Gastroesophageal sphincter (tissue), 4 donors: ENCODE measurements around the gene ZNF562. TPM values are rescaled to one million over a fixed set of nuclear protein-coding genes. Genes with fewer than 3 reads are reported as not detected.
A peak's percentile ranks its signal among the peaks of the same experiment; 100 is the strongest.
"Not testable (repeated sequence)": the region's sequence is repeated elsewhere in the genome, so short reads cannot be mapped to it uniquely, and the experiment has no call there.

ENCODE experiments used
- ATAC-seq: fragments of 150-250 bp; one replicate; pipeline ENCODE4 v1.9.1; 2016; ENCODE audit warnings: mild to moderate bottlenecking, moderate library complexity
- H3K27ac ChIP-seq, 4 donors: fragments of 200-600 bp; sonication (generic) in 3 of 4; 1 replicate in 3 of 4; 2 replicates in 1 of 4; pipeline ENCODE4 v1.5.1; 2016 to 2019
- H3K27me3 ChIP-seq: fragments of 200-600 bp; sonication (generic); one replicate; pipeline ENCODE4 v1.5.1; 2019
- H3K36me3 ChIP-seq, 2 donors: fragments of 200-600 bp; sonication (generic); one replicate each; pipeline ENCODE4 v1.5.1; 2019; ENCODE audit warnings: control low read depth in 1 of 2
- H3K4me1 ChIP-seq, 3 donors: fragments of 200-600 bp; sonication (generic); 1 replicate in 2 of 3; 2 replicates in 1 of 3; pipeline ENCODE4 v1.5.1; 2016 to 2019; ENCODE audit warnings: control low read depth in 2 of 3
- H3K4me3 ChIP-seq, 2 donors: fragments of 200-600 bp; sonication (generic); one replicate each; pipeline ENCODE4 v1.5.1; 2019; ENCODE audit warnings: mild to moderate bottlenecking in 1 of 2, moderate library complexity in 1 of 2
- H3K9me3 ChIP-seq, 3 donors: fragments of 200-600 bp; sonication (generic); one replicate each; pipeline ENCODE4 v1.5.1; 2017 to 2019; ENCODE audit warnings: control low read depth in 2 of 3
- EP300 ChIP-seq: sonication (generic); formaldehyde crosslinking; IDR thresholded peaks from one replicate; pipeline ENCODE4 v1.6.1; 2017; ENCODE audit warnings: antibody characterized with exemption, mild to moderate bottlenecking
- POLR2A ChIP-seq, 2 donors: fragments of 450-650 bp; IDR thresholded peaks; one replicate each; pipeline ENCODE4 v1.6.1; 2017; ENCODE audit warnings: antibody characterized with exemption in 2 of 2, mild to moderate bottlenecking in 2 of 2, moderate library complexity in 1 of 2
- POLR2AphosphoS5 ChIP-seq: sonication (generic); formaldehyde crosslinking; IDR thresholded peaks from one replicate; pipeline ENCODE4 v1.6.1; 2017; ENCODE audit warnings: antibody characterized with exemption
- WGBS, 2 donors: methylation state at CpG; one replicate each; pipeline ENCODE4 v1.1.5; 2018; ENCODE audit warnings: low coverage in 1 of 2; 5-methylcytosine and 5-hydroxymethylcytosine counted together
- total RNA-seq, 4 donors: library from RNA; depleted of rRNA; stranded (reverse); fragments of >200 nt; gene quantifications; one replicate each; pipeline ENCODE4 v1.1.0, GENCODE V29; 2016
- TF ChIP-seq, protein P1 (sequence below), 4 experiments: fragments of 200-600 bp in 2 of 4; fragments of 450-650 bp in 2 of 4; sonication (generic) in 1 of 4; IDR thresholded peaks; one replicate each; pipeline ENCODE4 v1.5.1; 2017 to 2019; ENCODE audit warnings: antibody characterized with exemption in 4 of 4, mild to moderate bottlenecking in 2 of 4, moderate library complexity in 2 of 4

The ZNF562 gene
- total RNA-seq, 4 donors from 2014 or later: 26.9 to 35.9 (median 30.5) TPM

DNA sequence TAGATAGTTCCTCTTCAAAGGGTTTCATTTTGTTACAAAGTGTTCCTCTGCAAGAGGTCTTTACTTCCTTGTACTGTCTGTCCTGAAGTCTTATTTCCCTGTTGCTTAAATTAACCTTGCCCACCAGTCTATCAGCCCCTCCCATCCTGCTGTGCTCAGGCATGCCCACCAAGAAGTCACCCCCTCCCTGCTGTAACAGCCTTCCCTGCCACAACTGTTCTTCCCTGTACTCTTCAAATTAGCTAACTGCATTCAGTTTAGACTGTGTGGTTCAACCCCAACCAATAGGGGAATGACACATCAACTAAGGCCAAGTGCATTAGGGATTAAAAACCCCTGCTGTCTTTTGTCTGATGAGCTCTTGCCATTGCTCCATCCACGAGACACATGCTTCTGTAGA lies 34.4 kb upstream of the ZNF562 start:
- H3K27me3 ChIP-seq: peaks cover 13% of the 10 kb centered on the region
- no peak overlapping the region for H3K4me3 ChIP-seq
- no peak overlapping the region for H3K27ac ChIP-seq
- peak; percentile 62 for ATAC-seq
- WGBS, 2 donors: 8 to 17% methylated on average over 1 of the region's 1 CpG
- H3K4me1 ChIP-seq: no peaks in the 10 kb centered on the region
- no peaks in the 10 kb centered on the region for H3K36me3 ChIP-seq
- H3K9me3 ChIP-seq: peaks cover 0 to 30% (median 0%) of the 10 kb centered on the region in 3 donors
- TF ChIP-seq POLR2A (IDR thresholded peaks at IDR 0.05) (no peak), POLR2AphosphoS5 (no peak), EP300 (no peak)
- TF ChIP-seq, protein P1, sequence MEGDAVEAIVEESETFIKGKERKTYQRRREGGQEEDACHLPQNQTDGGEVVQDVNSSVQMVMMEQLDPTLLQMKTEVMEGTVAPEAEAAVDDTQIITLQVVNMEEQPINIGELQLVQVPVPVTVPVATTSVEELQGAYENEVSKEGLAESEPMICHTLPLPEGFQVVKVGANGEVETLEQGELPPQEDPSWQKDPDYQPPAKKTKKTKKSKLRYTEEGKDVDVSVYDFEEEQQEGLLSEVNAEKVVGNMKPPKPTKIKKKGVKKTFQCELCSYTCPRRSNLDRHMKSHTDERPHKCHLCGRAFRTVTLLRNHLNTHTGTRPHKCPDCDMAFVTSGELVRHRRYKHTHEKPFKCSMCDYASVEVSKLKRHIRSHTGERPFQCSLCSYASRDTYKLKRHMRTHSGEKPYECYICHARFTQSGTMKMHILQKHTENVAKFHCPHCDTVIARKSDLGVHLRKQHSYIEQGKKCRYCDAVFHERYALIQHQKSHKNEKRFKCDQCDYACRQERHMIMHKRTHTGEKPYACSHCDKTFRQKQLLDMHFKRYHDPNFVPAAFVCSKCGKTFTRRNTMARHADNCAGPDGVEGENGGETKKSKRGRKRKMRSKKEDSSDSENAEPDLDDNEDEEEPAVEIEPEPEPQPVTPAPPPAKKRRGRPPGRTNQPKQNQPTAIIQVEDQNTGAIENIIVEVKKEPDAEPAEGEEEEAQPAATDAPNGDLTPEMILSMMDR (IDR thresholded peaks at IDR 0.05): no peak

DNA sequence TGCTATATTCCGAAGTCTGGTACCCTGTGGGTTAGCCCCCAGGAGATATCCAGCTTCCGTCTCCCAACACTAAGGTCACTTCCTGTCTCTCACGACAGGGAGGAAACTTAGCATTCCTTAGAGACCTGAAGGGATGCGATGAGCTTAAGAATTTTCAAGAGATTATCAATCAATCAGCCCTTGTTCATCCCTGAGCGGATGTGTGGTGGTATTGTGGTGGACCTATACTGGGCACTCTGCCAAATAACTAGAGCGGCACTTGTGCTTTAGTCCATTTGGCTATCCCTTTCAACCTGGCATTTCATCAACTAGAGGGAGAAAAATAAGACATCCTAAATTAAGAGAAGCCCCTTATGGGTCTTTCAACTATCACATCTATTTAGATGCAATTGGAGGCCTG lies 30.9 kb upstream of the ZNF562 start:
- 67 to 85% methylated on average over 4 to 6 of the region's 6 CpGs for WGBS, 2 donors
- Histone ChIP-seq H3K27ac (no peak overlapping the region), H3K36me3 (no peaks in the 10 kb centered on the region), H3K4me1 (no peaks in the 10 kb centered on the region), H3K4me3 (no peak overlapping the region), H3K27me3 (peaks cover 4% of the 10 kb centered on the region), H3K9me3 (peaks cover 0 to 9% (median 0%) of the 10 kb centered on the region in 3 donors)
- no peak for ATAC-seq
- TF ChIP-seq POLR2A (IDR thresholded peaks at IDR 0.05): no peak

DNA sequence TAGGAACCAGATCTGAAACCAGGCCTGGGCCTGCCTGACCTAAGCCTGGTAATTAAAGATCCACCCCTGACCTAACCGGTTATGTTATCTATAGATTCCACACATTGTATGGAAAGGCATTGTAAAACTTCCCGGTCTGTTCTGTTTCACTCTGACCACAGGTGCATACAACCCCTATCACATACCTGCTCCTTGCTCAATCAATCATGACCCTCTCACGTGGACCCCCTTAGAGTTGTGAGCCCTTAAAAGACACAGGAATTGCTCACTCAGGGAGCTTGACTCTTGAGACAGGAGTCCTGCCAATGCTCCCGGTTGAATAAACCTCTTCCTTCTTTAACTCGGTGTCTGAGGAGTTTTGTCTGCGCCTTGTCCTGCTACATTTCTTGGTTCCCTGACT lies 27.3 kb upstream of the ZNF562 start:
- Histone ChIP-seq H3K27me3 (no peaks in the 10 kb centered on the region), H3K27ac (no peak overlapping the region), H3K4me1 (no peaks in the 10 kb centered on the region), H3K4me3 (no peak overlapping the region), H3K36me3 (no peaks in the 10 kb centered on the region), H3K9me3 (no peaks in the 10 kb centered on the region)
- WGBS, 2 donors: 64 to 81% methylated on average over 3 to 6 of the region's 6 CpGs
- no peak for TF ChIP-seq POLR2AphosphoS5
- TF ChIP-seq, protein P1 (IDR thresholded peaks at IDR 0.05): no peak
- no peak for TF ChIP-seq POLR2A (IDR thresholded peaks at IDR 0.05)
- no peak for TF ChIP-seq EP300
- ATAC-seq: no peak

DNA sequence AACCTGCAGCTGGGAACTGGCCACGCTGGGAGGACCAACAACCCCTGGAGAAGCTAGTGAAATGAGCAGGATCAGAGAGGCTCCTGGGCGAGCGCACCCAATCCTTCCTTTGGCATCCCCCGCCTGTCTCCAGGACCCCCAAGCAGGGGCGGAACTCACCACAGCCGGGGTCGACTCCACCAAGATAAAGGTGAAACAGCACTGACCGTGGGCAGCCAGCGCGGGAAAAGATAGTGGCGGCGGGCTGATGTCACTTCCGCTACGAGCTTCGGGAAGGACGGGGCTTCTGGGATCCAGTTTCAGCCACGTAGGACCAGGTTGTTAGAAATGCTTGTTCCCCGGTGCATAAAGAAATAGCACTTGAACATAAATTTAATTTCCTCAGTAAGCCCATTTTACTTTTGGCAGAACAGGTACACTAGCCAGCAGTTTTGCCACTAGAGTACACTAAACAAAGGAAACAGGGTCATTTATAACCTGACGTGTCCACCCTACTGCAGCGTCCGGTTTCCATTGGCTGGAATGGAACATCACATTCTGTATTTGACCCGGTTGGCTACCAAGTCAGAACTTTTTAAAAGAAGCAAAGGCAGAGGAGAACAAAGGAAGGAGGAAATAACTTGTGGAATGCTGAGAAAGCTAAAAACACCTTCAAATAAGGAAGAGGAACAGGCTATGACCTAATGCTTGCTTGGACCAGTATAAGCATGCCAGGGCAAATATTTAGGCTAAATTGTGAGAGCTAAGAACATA lies 25.5 kb upstream of the ZNF562 start:
- 87 to 89% methylated on average over 5 to 13 of the region's 22 CpGs for WGBS, 2 donors
- H3K4me1 ChIP-seq: no peaks in the 10 kb centered on the region
- no peak overlapping the region for H3K27ac ChIP-seq
- H3K27me3 ChIP-seq: no peaks in the 10 kb centered on the region
- ATAC-seq: no peak
- H3K36me3 ChIP-seq: no peaks in the 10 kb centered on the region
- H3K4me3 ChIP-seq: no peak overlapping the region
- no peaks in the 10 kb centered on the region for H3K9me3 ChIP-seq
- TF ChIP-seq POLR2AphosphoS5 (no peak), POLR2A (IDR thresholded peaks at IDR 0.05) (no peak), EP300 (no peak)
- TF ChIP-seq, protein P1 (IDR thresholded peaks at IDR 0.05): no peak

DNA sequence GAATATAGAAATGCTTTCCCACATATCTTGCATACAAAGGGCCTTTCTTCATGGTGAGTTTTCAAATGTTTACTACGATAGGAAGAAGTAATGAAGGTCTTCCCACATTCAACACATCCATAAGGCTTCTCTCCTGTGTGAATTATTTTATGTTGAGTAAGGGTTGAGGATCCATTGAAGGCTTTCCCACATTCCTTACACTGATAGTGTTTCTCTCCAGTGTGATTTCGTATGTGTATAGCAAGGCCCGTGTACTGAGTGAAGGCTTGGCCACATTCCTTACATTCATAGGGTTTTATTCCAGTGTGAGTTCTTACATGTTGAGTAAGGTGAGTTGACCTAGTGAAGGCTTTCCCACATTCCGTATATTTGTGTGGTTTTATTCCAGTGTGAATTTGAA lies 15.4 kb upstream of the ZNF562 start:
- ATAC-seq, H3K27me3 ChIP-seq, H3K27ac ChIP-seq, H3K4me3 ChIP-seq, H3K4me1 ChIP-seq, H3K36me3 ChIP-seq: not testable (repeated sequence)
- peaks cover 0 to 23% (median 0%) of the 10 kb centered on the region in 3 donors for H3K9me3 ChIP-seq
- WGBS, 2 donors: 54 to 69% methylated on average over 2 to 4 of the region's 4 CpGs

DNA sequence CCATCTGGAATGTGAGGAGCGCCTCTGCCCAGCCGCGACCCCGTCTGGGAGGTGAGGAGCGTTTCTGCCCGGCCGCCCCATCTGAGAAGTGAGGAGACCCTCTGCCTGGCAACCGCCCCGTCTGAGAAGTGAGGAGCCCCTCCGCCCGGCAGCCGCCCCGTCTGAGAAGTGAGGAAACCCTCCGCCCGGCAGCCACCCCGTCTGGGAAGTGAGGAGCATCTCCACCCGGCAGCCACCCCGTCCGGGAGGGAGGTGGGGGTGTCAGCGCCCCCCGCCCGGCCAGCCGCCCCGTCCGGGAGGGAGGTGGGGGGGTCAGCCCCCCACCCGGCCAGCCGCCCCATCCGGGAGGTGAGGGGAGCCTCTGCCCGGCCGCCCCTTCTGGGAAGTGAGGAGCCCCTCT lies 5.1 kb upstream of the ZNF562 start:
- no CpG with 5 or more reads among the region's 30 CpGs for WGBS, 2 donors
- H3K36me3 ChIP-seq, ATAC-seq, H3K27me3 ChIP-seq, H3K4me1 ChIP-seq, H3K27ac ChIP-seq, H3K4me3 ChIP-seq: not testable (repeated sequence)
- peaks cover 0 to 10% (median 0%) of the 10 kb centered on the region in 3 donors for H3K9me3 ChIP-seq

DNA sequence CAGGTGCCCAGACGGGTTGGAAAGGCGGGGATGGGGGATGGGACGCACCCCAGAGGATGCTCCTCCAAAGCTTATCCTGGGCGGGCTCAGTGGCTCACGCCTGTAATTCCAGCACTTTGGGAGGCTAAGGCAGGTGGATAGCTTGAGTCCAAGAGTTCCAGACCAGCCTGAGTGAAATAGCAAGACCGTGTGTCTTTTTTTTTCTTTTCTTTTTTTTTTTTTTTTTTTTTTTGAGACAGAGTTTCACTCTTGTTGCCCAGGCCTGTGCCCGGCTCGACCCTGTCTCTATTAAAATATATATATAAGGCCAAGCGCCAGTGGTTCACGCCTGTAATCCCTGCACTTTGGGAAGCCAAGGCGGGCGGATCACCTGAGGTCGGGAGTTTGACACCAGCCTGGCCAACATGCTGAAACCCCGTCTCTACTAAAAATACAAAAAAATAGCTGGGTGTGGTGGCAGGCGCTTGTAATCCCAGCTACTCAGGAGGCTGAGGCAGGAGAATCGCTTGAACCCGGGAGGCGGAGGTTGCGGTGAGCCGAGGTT lies 530 bp upstream of the ZNF562 start:
- Histone ChIP-seq H3K4me3 (peak overlapping the region; percentile 81 to 85), H3K36me3 (peaks cover 0 to 19% of the 10 kb centered on the region in 2 donors), H3K27ac (peak overlapping the region; percentile 51 to 98 (median 94)), H3K9me3 (peaks cover 0 to 23% (median 3%) of the 10 kb centered on the region in 3 donors), H3K4me1 (peaks cover 0 to 24% (median 3%) of the 10 kb centered on the region in 3 donors)
- 0 to 95% methylated on average over 4 of the region's 20 CpGs for WGBS, 2 donors
- H3K27me3 ChIP-seq, ATAC-seq: not testable (repeated sequence)
